Body of pancreas (tissue), 4 donors: ENCODE results near the gene DNAH11.

ENCODE experiments used
- POLR2A ChIP-seq, 3 donors: fragments of 450-650 bp; IDR thresholded peaks; one replicate each; pipeline ENCODE4 v1.6.1; 2016; ENCODE audit warnings: antibody characterized with exemption in 3 of 3, mild to moderate bottlenecking in 2 of 3
- TF ChIP-seq, protein P1 (sequence below), 7 experiments: fragments of 450-650 bp in 4 of 7; fragments of 200-600 bp in 3 of 7; sonication (generic) in 3 of 7; IDR thresholded peaks; one replicate each; pipeline ENCODE4 v1.5.1; 2016 to 2019; ENCODE audit warnings: antibody characterized with exemption in 7 of 7

DNA sequence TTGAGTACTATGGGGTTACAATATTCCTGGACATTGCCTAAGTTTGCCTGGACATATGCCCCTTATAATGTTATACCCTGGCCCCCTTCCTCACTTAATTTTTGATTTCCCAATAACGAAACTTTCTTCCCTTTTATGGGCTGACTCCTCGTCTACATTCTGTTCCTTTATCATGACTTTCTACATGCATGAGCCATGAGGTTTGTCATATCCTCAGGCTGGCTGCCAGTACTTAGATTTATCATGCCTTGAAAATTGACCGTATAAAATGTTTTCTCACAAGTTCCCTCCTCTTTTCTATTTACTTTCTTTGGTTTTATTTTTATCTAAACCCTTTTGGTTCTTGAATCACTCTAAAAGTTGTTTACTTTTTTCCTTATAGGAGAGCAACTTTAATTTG, 4.7 kb downstream of the DNAH11 start:
- TF ChIP-seq, protein P1, sequence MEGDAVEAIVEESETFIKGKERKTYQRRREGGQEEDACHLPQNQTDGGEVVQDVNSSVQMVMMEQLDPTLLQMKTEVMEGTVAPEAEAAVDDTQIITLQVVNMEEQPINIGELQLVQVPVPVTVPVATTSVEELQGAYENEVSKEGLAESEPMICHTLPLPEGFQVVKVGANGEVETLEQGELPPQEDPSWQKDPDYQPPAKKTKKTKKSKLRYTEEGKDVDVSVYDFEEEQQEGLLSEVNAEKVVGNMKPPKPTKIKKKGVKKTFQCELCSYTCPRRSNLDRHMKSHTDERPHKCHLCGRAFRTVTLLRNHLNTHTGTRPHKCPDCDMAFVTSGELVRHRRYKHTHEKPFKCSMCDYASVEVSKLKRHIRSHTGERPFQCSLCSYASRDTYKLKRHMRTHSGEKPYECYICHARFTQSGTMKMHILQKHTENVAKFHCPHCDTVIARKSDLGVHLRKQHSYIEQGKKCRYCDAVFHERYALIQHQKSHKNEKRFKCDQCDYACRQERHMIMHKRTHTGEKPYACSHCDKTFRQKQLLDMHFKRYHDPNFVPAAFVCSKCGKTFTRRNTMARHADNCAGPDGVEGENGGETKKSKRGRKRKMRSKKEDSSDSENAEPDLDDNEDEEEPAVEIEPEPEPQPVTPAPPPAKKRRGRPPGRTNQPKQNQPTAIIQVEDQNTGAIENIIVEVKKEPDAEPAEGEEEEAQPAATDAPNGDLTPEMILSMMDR (IDR thresholded peaks at IDR 0.05): no peak
- TF ChIP-seq POLR2A (IDR thresholded peaks at IDR 0.05): no peak
